Gastroesophageal sphincter (tissue), 3 donors: ENCODE results near the gene VEGFD.

ENCODE experiments used
- CTCF ChIP-seq, 4 experiments: fragments of 200-600 bp in 2 of 4; fragments of 450-650 bp in 2 of 4; sonication (generic) in 1 of 4; IDR thresholded peaks; one replicate each; pipeline ENCODE4 v1.5.1; 2017 to 2019; ENCODE audit warnings: antibody characterized with exemption in 4 of 4, mild to moderate bottlenecking in 2 of 4, moderate library complexity in 2 of 4
- POLR2A ChIP-seq, 2 donors: fragments of 450-650 bp; IDR thresholded peaks; one replicate each; pipeline ENCODE4 v1.6.1; 2017; ENCODE audit warnings: antibody characterized with exemption in 2 of 2, mild to moderate bottlenecking in 2 of 2, moderate library complexity in 1 of 2

DNA sequence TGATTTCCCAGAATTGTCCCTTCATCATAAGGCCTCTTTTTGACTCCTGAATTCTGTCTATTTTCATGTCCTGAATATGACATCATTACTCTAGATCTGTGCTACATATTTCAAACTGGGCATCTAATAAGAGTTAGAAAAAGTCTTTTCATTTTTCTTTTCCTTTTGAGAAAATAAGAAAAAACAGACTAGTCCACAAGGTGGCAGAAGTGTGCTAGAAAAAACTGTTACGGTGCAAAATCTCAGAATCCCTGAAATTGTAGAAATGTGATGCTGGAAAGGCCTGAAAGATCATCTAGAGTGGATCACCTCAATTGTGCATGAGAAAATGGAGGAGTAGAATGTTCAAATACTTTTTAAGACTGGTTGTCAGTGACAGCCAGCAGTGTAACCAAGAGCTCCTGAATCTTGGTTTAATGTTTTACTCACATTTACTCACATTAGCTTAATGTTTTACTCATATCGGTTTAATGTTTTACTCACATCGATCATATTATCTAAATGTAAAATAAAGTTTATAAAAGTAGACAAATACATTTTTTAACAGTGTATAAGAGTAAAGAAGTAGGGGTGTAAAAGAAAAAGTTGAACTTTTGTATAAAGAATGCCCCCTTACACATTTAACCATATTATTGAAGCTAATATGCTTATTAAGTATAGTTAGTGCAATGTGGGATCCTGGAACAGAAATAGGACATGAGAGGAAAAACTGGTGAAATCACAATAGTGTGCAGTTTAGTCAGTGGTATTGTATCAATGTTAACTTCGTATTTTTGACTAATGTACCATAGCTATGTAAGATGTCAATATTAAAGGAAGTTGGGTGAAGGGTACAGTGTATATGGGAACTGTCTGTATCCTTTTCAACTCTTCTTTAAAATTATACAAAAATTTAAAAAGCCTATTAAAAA is 84.0 kb downstream of the VEGFD start:
- TF ChIP-seq CTCF (IDR thresholded peaks at IDR 0.05): peak in 2 of 4 experiments; percentile 47 to 49
- TF ChIP-seq POLR2A (IDR thresholded peaks at IDR 0.05): no peak
